ENCODE measurements around the gene ZNF697. TPM values are rescaled to one million over a fixed set of nuclear protein-coding genes. Genes with fewer than 3 reads are reported as not detected.
A peak's percentile ranks its signal among the peaks of the same experiment; 100 is the strongest.
"Not testable (repeated sequence)": the region's sequence is repeated elsewhere in the genome, so short reads cannot be mapped to it uniquely, and the experiment has no call there.

Gene ZNF697
- total RNA-seq, 2 donors from 2014 or later: 17.4 to 25.6 TPM

- Histone ChIP-seq H3K4me1 (replicated peaks) (peaks cover 9% of the 10 kb centered on the region), H3K4me3 (no peak overlapping the region), H3K36me3 (peaks cover 0 to 12% of the 10 kb centered on the region in 2 donors), H3K27ac (peak overlapping the region in 1 of 2 donors; percentile 11), H3K27me3 (replicated peaks; ENCODE audit: insufficient read depth) (no peaks in the 10 kb centered on the region), H3K9me3 (no peaks in the 10 kb centered on the region)
- no peak for DNase-seq (ENCODE audit: low spot score)
- 83% methylated on average over 4 of the region's 4 CpGs for WGBS
- intact Hi-C loops (cut with DNase I): no loop called here
- TF ChIP-seq POLR2A (IDR thresholded peaks at IDR 0.05) (no peak), POLR2AphosphoS5 (IDR thresholded peaks at IDR 0.05) (no peak), CTCF (IDR thresholded peaks at IDR 0.05) (no peak)
Observed at GRCh38 chr1:119621705-119622104, 26.4 kb downstream of the ZNF697 start.

GRCh38 chr1:119617751-119618691, 30.0 kb downstream of the ZNF697 start:
- intact Hi-C loops (cut with DNase I): no loop called here
- 57% methylated on average over 5 of the region's 5 CpGs for WGBS
- peaks cover 8% of the 10 kb centered on the region for H3K4me1 ChIP-seq (replicated peaks)
- peak; percentile 46 for TF ChIP-seq POLR2AphosphoS5 (IDR thresholded peaks at IDR 0.05)
- TF ChIP-seq CTCF (IDR thresholded peaks at IDR 0.05): no peak
- DNase-seq (ENCODE audit: low spot score): no peak
- H3K27me3 ChIP-seq (replicated peaks; ENCODE audit: insufficient read depth): no peaks in the 10 kb centered on the region
- H3K9me3 ChIP-seq: no peaks in the 10 kb centered on the region
- peaks cover 0 to 4% of the 10 kb centered on the region in 2 donors for H3K36me3 ChIP-seq
- H3K27ac ChIP-seq: peak overlapping the region in 1 of 2 donors; percentile 58
- no peak overlapping the region for H3K4me3 ChIP-seq

- DNase-seq (ENCODE audit: low spot score); H3K4me3 ChIP-seq; H3K27me3 ChIP-seq (replicated peaks; ENCODE audit: insufficient read depth); intact Hi-C loops (cut with DNase I); H3K27ac ChIP-seq; H3K4me1 ChIP-seq (replicated peaks); H3K9me3 ChIP-seq; H3K36me3 ChIP-seq: not testable (repeated sequence)
- WGBS: 72% methylated on average over 1 of the region's 1 CpG
Observed at GRCh38 chr1:119616748-119617147, 31.3 kb downstream of the ZNF697 start.

GRCh38 chr1:119615100-119615499, 33.0 kb downstream of the ZNF697 start:
- intact Hi-C loops (cut with DNase I); H3K27ac ChIP-seq; H3K36me3 ChIP-seq; H3K4me3 ChIP-seq; H3K27me3 ChIP-seq (replicated peaks; ENCODE audit: insufficient read depth); H3K4me1 ChIP-seq (replicated peaks); DNase-seq (ENCODE audit: low spot score); H3K9me3 ChIP-seq: not testable (repeated sequence)
- WGBS: 78% methylated on average over 7 of the region's 7 CpGs

- intact Hi-C loops (cut with DNase I): loop anchor here (2.0 kb wide), 1 partner anchor 49 kb away; no protein-coding TSS in a partner anchor
- Histone ChIP-seq H3K4me1 (replicated peaks) (peaks cover 8% of the 10 kb centered on the region), H3K27me3 (replicated peaks; ENCODE audit: insufficient read depth) (no peaks in the 10 kb centered on the region), H3K27ac (no peak overlapping the region), H3K36me3 (no peaks in the 10 kb centered on the region), H3K4me3 (no peak overlapping the region), H3K9me3 (no peaks in the 10 kb centered on the region)
- peak; percentile 86 for DNase-seq (ENCODE audit: low spot score)
- 50% methylated on average over 9 of the region's 9 CpGs for WGBS
- peak; percentile 39 for TF ChIP-seq POLR2AphosphoS5 (IDR thresholded peaks at IDR 0.05)
- TF ChIP-seq POLR2A (IDR thresholded peaks at IDR 0.05): no peak
- peak; percentile 39 to 85 (median 82) for TF ChIP-seq CTCF (IDR thresholded peaks at IDR 0.05)
Observed at GRCh38 chr1:119613769-119614720, 34.0 kb downstream of the ZNF697 start.

Data from prostate gland (tissue), 2 donors.